Stimulated activated CD8-positive, alpha-beta memory T cell treated with anti-CD3 and anti-CD28 coated beads, Interleukin-7, amount 100 ng/mL, for 48 hours (primary cell): ENCODE data around the gene ZNF630.
"Not testable (repeated sequence)": the region's sequence is repeated elsewhere in the genome, so short reads cannot be mapped to it uniquely, and the experiment has no call there.

Source experiments
- DNase-seq, 2 donors: peaks; one replicate each; pipeline ENCODE4 v3.0.0-alpha.2; 2020; ENCODE audit warnings: low read depth in 1 of 2; ENCODE audit errors: extremely low read depth in 1 of 2

Gene ZNF630

GRCh38 chrX:48071064-48071985, at the start of gene ZNF630:
ZNF630 (minus strand) TSS chrX:48071640; CDS start chrX:48066886, 4,754 bp downstream.
- DNase-seq: peak; percentile 17 to 54

GRCh38 chrX:48107717-48108116, 36.3 kb upstream of the ZNF630 start:
- DNase-seq: no peak

GRCh38 chrX:48102874-48103374, 31.5 kb upstream of the ZNF630 start:
- no peak for DNase-seq

DNA sequence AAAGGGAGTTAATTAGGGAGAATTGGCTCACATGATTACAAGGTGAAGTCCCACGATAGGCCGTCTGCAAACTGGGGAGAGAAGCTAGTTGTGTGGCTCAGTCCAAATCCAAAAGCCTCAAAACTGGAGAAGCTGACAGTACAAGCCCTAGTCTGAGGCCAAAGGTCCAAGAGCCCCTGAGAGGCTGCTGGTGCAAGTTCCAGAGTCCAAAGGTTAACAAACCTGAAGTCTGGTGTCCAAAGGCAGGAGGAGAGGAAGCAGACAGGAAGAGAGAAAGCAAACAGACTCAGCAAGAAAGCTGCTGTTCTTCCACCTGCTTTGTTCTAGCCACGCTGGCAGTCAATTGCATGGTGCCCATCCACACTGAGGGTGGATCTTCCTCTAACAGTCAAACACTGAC, 30.0 kb upstream of the ZNF630 start:
- DNase-seq: no peak

- DNase-seq: not testable (repeated sequence)
Observed at GRCh38 chrX:48092558-48092957, 21.1 kb upstream of the ZNF630 start.

DNA sequence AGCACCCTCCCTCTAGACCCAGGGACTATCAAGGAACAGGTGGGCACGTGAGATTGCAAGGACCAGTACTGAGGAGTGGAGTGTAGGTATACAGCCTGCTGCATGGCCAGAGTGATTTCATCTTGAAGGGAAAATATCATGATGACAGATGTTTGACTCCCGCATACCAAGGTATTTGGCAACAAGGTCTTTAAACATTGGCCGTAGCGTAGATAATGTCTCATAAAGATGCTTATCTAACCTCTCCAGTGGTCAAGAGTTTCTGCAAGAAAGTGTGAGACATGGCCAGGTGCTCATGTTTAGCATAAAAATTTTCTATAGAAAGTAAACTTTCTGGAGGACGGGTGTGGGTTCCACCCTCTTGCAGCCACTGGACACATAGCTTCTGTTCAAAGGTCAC, 18.7 kb upstream of the ZNF630 start:
- no peak for DNase-seq

DNA sequence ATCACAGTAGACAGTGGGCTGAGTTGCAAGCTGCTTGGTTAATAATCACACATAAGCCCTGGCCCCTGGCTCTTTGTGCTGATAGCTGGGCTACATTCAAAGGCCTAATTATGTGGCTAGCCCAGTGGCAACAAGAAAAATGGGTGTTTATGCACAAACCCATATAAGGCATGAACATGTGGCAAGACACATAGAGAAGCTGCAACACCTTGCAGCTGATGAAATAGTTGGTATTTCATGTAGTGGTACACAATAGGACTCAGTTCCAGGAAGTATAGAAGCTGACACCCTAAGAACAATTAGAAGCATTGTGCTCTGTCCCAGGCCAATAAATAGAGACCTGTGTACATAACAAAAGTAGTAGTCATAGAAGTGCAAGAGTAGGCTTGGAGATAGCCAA, 14.6 kb upstream of the ZNF630 start:
- DNase-seq: no peak

GRCh38 chrX:48083706-48084105, 12.3 kb upstream of the ZNF630 start:
- no peak for DNase-seq

GRCh38 chrX:48083212-48083611, 11.8 kb upstream of the ZNF630 start:
- peak in 1 of 2 donors; percentile 8 for DNase-seq

- no peak for DNase-seq
Observed at GRCh38 chrX:48076343-48076742, 4.9 kb upstream of the ZNF630 start.

- DNase-seq: no peak
Observed at GRCh38 chrX:48071986-48072605, 656 bp upstream of the ZNF630 start.

DNA sequence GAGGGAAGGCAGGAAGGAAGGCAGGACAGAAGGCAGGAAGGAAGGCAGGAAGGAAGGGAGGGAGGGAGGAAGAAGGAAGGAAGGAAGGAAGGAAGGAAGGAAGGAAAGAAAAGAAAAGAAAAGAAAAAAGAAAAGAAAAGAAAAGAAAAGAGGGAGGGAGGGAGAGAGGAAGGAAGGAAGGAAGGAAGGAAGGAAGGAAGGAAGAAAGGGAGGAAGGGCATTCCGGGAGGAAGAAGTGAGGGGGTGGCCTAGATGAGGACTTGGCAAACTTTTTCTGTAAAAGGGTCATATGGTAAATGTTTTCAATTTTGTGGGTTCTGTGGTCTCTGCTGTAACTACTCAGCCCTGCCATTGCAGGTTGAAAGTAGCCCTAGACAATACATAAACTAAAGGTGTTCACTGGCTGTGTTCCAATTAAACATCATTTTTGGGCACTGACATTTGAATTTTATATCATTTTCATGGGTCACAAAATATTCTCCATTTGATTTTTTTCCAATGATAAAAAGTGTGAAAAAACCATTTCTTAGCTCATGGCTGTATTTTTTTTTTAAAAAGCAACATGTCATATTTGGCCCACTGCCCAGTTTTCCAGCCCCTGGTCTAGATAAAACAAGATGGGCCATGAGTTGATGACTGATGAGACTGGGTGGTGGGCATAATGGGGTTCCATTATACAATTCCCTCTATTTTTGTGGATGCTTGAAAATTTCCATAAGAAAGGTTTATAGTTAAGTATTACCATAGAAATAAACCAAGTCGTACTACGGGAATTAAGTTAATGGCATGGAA, 3.1 kb downstream of the ZNF630 start:
- no peak for DNase-seq

GRCh38 chrX:48064261-48064660, 7.2 kb downstream of the ZNF630 start:
- DNase-seq: no peak

GRCh38 chrX:48059296-48059639, 12.2 kb downstream of the ZNF630 start:
- DNase-seq: no peak

GRCh38 chrX:48058621-48059295, 12.7 kb downstream of the ZNF630 start:
- DNase-seq: no peak

- no peak for DNase-seq
Observed at GRCh38 chrX:48046846-48047245, 24.6 kb downstream of the ZNF630 start.

GRCh38 chrX:48045410-48046311, 25.8 kb downstream of the ZNF630 start:
- DNase-seq: no peak

GRCh38 chrX:48043056-48043455, 28.4 kb downstream of the ZNF630 start:
- DNase-seq: no peak

GRCh38 chrX:48035891-48036290, 35.5 kb downstream of the ZNF630 start:
- no peak for DNase-seq
